H9 (cell line): ENCODE data around the gene HSPA9. TPM values are rescaled to one million over a fixed set of nuclear protein-coding genes. Genes with fewer than 3 reads are reported as not detected.

Experiments
- DNase-seq: peaks from one replicate; pipeline ENCODE4 v3.0.0-alpha.2; 2017
- H2AFZ ChIP-seq: one replicate; pipeline ENCODE4 v1.6.1; 2013; ENCODE audit warnings: mild to moderate bottlenecking, low read length, control low read depth, moderate library complexity
- H2AK5ac ChIP-seq: 2 replicates; pipeline ENCODE4 v1.6.1; 2013; ENCODE audit warnings: low read length, control low read depth, mixed read lengths; ENCODE audit not compliant: insufficient read length
- H2BK120ac ChIP-seq: one replicate; pipeline ENCODE4 v1.6.1; 2013; ENCODE audit warnings: low read depth, mild to moderate bottlenecking, low read length, control low read depth, inconsistent platforms; ENCODE audit not compliant: poor library complexity, severe bottlenecking
- H2BK12ac ChIP-seq: 2 replicates; pipeline ENCODE4 v1.6.1; 2013; ENCODE audit warnings: low read length, control low read depth, mixed read lengths, low read depth; ENCODE audit not compliant: insufficient read length
- H2BK15ac ChIP-seq: 2 replicates; pipeline ENCODE4 v1.6.1; 2013; ENCODE audit warnings: low read depth, low read length, control low read depth
- H2BK20ac ChIP-seq: one replicate; pipeline ENCODE4 v1.6.1; 2013; ENCODE audit warnings: low read depth, mild to moderate bottlenecking, low read length, control low read depth, inconsistent platforms; ENCODE audit not compliant: poor library complexity, severe bottlenecking
- H2BK5ac ChIP-seq: 2 replicates; pipeline ENCODE4 v1.6.1; 2013; ENCODE audit warnings: low read length, control low read depth, mixed read lengths; ENCODE audit not compliant: insufficient read length
- H3K14ac ChIP-seq: 2 replicates; pipeline ENCODE4 v1.6.1; 2013; ENCODE audit warnings: low read length, control low read depth; ENCODE audit not compliant: insufficient read depth
- H3K18ac ChIP-seq: 2 replicates; pipeline ENCODE4 v1.6.1; 2013; ENCODE audit warnings: low read depth, mild to moderate bottlenecking, mixed read lengths, low read length, control low read depth; ENCODE audit not compliant: insufficient read length
- H3K23ac ChIP-seq: 2 replicates; pipeline ENCODE4 v1.6.1; 2013; ENCODE audit warnings: low read length, control low read depth, mixed read lengths, low read depth; ENCODE audit not compliant: insufficient read length
- H3K23me2 ChIP-seq: 2 replicates; pipeline ENCODE4 v1.6.1; 2013; ENCODE audit warnings: low read depth, mild to moderate bottlenecking, mixed read lengths, low read length, control low read depth; ENCODE audit not compliant: insufficient read length, poor library complexity, severe bottlenecking
- H3K27ac ChIP-seq: 2 replicates; pipeline ENCODE4 v1.5.1; 2013; ENCODE audit warnings: low read length, control low read depth, mixed read lengths, low read depth; ENCODE audit not compliant: insufficient read length
- H3K27me3 ChIP-seq: 2 replicates; pipeline ENCODE4 v1.6.1; 2013; ENCODE audit warnings: low read length, control low read depth, inconsistent platforms; ENCODE audit not compliant: insufficient read depth
- H3K4ac ChIP-seq: 2 replicates; pipeline ENCODE4 v1.6.1; 2013; ENCODE audit warnings: low read depth, mild to moderate bottlenecking, control low read depth, inconsistent platforms, low read length, moderate library complexity
- H3K4me1 ChIP-seq: 2 replicates; pipeline ENCODE4 v1.6.1; 2013; ENCODE audit warnings: low read length, control low read depth, inconsistent platforms; ENCODE audit not compliant: insufficient read depth
- H3K4me2 ChIP-seq: 2 replicates; pipeline ENCODE4 v1.6.1; 2013; ENCODE audit warnings: low read length, control low read depth, mixed read lengths; ENCODE audit not compliant: insufficient read length, insufficient read depth
- H3K56ac ChIP-seq: 2 replicates; pipeline ENCODE4 v1.6.1; 2013; ENCODE audit warnings: low read depth, mild to moderate bottlenecking, mixed read lengths, low read length, control low read depth; ENCODE audit not compliant: insufficient read length
- H3K79me1 ChIP-seq: 2 replicates; pipeline ENCODE4 v1.6.1; 2013; ENCODE audit warnings: low read depth, mild to moderate bottlenecking, moderate library complexity, low read length, control low read depth, inconsistent platforms; ENCODE audit not compliant: insufficient read depth, poor library complexity, severe bottlenecking
- H3K79me2 ChIP-seq: 2 replicates; pipeline ENCODE4 v1.6.1; 2013; ENCODE audit warnings: low read length, control low read depth, inconsistent platforms; ENCODE audit not compliant: insufficient read depth
- H3K9ac ChIP-seq: 2 replicates; pipeline ENCODE4 v1.6.1; 2013; ENCODE audit warnings: low read length, control low read depth, mixed read lengths; ENCODE audit not compliant: insufficient read length; ENCODE audit errors: extremely low read depth
- H3K9me3 ChIP-seq: one replicate; pipeline ENCODE4 v1.6.1; 2013; ENCODE audit warnings: low read depth, low read length, inconsistent platforms; ENCODE audit not compliant: control insufficient read depth
- H3T11ph ChIP-seq: one replicate; pipeline ENCODE4 v1.6.1; 2013; ENCODE audit warnings: mild to moderate bottlenecking, low read length, control low read depth, inconsistent platforms
- H4K20me1 ChIP-seq: one replicate; pipeline ENCODE4 v1.6.1; 2013; ENCODE audit not compliant: control insufficient read depth, insufficient read length, insufficient read depth
- H4K5ac ChIP-seq: 2 replicates; pipeline ENCODE4 v1.6.1; 2013; ENCODE audit warnings: low read depth, mild to moderate bottlenecking, mixed read lengths, low read length, control low read depth; ENCODE audit not compliant: insufficient read length
- H4K8ac ChIP-seq: replicated peaks from 2 replicates; pipeline ENCODE4 v1.6.1; 2013; ENCODE audit warnings: low read length, control low read depth, mixed read lengths, low read depth; ENCODE audit not compliant: insufficient read length
- H4K91ac ChIP-seq: 2 replicates; pipeline ENCODE4 v1.6.1; 2013; ENCODE audit warnings: low read depth, mild to moderate bottlenecking, moderate library complexity, mixed read lengths, low read length, control low read depth; ENCODE audit not compliant: insufficient read length
- H3K27ac Mint-ChIP-seq, 3 experiments: 2 replicates in 2 of 3; 3 replicates in 1 of 3; pipeline ENCODE4 v1.8.0; 2020 to 2021; ENCODE audit warnings: mixed read lengths in 3 of 3, mild to moderate bottlenecking in 1 of 3, moderate library complexity in 1 of 3
- H3K27me3 Mint-ChIP-seq: 2 replicates; pipeline ENCODE4 v1.8.0; 2021; ENCODE audit warnings: low read depth, mild to moderate bottlenecking, moderate library complexity, mixed read lengths
- H3K36me3 Mint-ChIP-seq, 3 experiments: 2 replicates in 2 of 3; 3 replicates in 1 of 3; pipeline ENCODE4 v1.8.0; 2020 to 2021; ENCODE audit warnings: low read depth in 3 of 3, mixed read lengths in 3 of 3; ENCODE audit not compliant: insufficient read depth in 1 of 3
- H3K4me1 Mint-ChIP-seq, 2 experiments: 2 replicates each; pipeline ENCODE4 v1.8.0; 2020; ENCODE audit warnings: mixed read lengths in 2 of 2
- H3K4me3 Mint-ChIP-seq, 2 experiments: 2 replicates in 1 of 2; 3 replicates in 1 of 2; pipeline ENCODE4 v1.8.0; 2020 to 2021; ENCODE audit warnings: mild to moderate bottlenecking in 2 of 2, mixed read lengths in 2 of 2, moderate library complexity in 1 of 2
- H3K9me3 Mint-ChIP-seq, 2 experiments: 2 replicates in 1 of 2; 3 replicates in 1 of 2; pipeline ENCODE4 v1.8.0; 2020; ENCODE audit warnings: mild to moderate bottlenecking in 2 of 2, mixed read lengths in 2 of 2, moderate library complexity in 1 of 2
- WGBS: extraction: QIAGEN DNeasy Blood & Tissue Kit; methylation state at CpG from one replicate; pipeline ENCODE4 v1.1.7; 2013; ENCODE audit warnings: missing lambda C conversion rate, low lambda C conversion rate, mixed read lengths; ENCODE audit not compliant: insufficient read length; ENCODE audit errors: extremely low coverage; 5-methylcytosine and 5-hydroxymethylcytosine counted together
- total RNA-seq: library from RNA; stranded (reverse); gene quantifications from 2 replicates; pipeline ENCODE4 v1.2.1, GENCODE V29; 2021
- TF ChIP-seq, protein P1 (sequence below): fragments of 200-600 bp; sonication (generic); conservative IDR thresholded peaks from 3 replicates; pipeline ENCODE4 v1.8.0; 2021; ENCODE audit warnings: antibody characterized with exemption, mild to moderate bottlenecking

The HSPA9 gene
- total RNA-seq, 1 experiment from 2014 or later = 397 TPM

DNA sequence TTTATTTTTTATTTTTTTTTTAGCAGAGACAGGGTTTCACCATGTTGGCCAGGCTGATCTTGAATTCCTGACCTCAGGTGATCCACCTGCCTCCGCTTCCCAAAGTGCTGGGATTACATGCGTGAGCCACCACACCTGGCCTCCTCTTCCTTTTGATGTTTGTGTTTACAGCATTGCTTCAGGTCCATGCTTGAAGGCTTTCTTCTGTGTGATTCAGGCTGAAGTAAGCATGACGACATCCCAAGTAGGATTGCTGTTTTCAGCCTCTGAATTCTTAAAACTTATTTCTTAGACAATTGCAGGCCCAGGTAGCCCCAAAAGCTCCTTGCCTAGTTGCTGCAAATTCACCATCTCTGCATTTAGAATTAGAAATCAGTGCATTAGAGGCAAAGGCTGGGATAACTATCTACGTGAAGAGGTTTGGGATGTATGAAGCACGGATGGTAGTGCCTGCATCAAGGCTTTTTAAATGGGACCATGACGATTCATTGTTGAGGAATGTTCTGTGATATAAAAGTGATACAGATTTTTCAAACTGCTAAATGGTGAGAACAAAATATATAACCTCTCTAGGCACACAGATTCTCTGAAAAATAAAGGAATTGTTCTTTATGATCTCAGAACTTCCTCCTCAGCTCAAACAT, 29.2 kb downstream of the HSPA9 start:
- H4K5ac ChIP-seq = no peak overlapping the region
- TF ChIP-seq, protein P1, sequence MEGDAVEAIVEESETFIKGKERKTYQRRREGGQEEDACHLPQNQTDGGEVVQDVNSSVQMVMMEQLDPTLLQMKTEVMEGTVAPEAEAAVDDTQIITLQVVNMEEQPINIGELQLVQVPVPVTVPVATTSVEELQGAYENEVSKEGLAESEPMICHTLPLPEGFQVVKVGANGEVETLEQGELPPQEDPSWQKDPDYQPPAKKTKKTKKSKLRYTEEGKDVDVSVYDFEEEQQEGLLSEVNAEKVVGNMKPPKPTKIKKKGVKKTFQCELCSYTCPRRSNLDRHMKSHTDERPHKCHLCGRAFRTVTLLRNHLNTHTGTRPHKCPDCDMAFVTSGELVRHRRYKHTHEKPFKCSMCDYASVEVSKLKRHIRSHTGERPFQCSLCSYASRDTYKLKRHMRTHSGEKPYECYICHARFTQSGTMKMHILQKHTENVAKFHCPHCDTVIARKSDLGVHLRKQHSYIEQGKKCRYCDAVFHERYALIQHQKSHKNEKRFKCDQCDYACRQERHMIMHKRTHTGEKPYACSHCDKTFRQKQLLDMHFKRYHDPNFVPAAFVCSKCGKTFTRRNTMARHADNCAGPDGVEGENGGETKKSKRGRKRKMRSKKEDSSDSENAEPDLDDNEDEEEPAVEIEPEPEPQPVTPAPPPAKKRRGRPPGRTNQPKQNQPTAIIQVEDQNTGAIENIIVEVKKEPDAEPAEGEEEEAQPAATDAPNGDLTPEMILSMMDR = no peak
- no peak overlapping the region for H3K18ac ChIP-seq
- H3K23ac ChIP-seq = no peak overlapping the region
- no peaks in the 10 kb centered on the region for H4K20me1 ChIP-seq
- no peaks in the 10 kb centered on the region for H3K4me1 ChIP-seq
- H2BK5ac ChIP-seq = no peak overlapping the region
- no peak overlapping the region for H4K8ac ChIP-seq
- no peak overlapping the region for H2AFZ ChIP-seq
- H2BK20ac ChIP-seq = no peak overlapping the region
- no peak overlapping the region for H2BK120ac ChIP-seq
- no peak overlapping the region for H3K9ac ChIP-seq
- Mint-ChIP-seq H3K27ac (peak overlapping the region in 2 of 3 experiments; percentile 35 to 41; a peak in 2 of 7 replicates), H3K4me1 (peaks cover 27 to 29% of the 10 kb centered on the region in 2 experiments), H3K36me3 (peaks cover 15 to 25% (median 20%) of the 10 kb centered on the region in 3 experiments), H3K9me3 (no peaks in the 10 kb centered on the region), H3K4me3 (peak overlapping the region in 1 of 2 experiments; percentile 57; a peak in 1 of 5 replicates), H3K27me3 (no peaks in the 10 kb centered on the region; the same call in 1 of the 2 replicates)
- no peak overlapping the region for H2BK12ac ChIP-seq
- no peak overlapping the region for H3K4me2 ChIP-seq
- no peak overlapping the region for H2AK5ac ChIP-seq
- no peak overlapping the region for H3K56ac ChIP-seq
- H3K27me3 ChIP-seq = no peaks in the 10 kb centered on the region
- peaks cover 3% of the 10 kb centered on the region for H3K79me1 ChIP-seq
- no peak overlapping the region for H3K4ac ChIP-seq
- DNase-seq = no peak
- no peak overlapping the region for H4K91ac ChIP-seq
- H2BK15ac ChIP-seq = no peak overlapping the region
- H3K79me2 ChIP-seq = peaks cover 45% of the 10 kb centered on the region
- no peaks in the 10 kb centered on the region for H3K9me3 ChIP-seq
- no peak overlapping the region for H3T11ph ChIP-seq
- peaks cover 11% of the 10 kb centered on the region for H3K23me2 ChIP-seq
- no CpG with 5 or more reads among the region's 6 CpGs for WGBS
- no peak overlapping the region for H3K27ac ChIP-seq
- H3K14ac ChIP-seq = no peak overlapping the region
